GM23338 (cell line): Measurements from ENCODE around the gene KRTAP10-10. TPM values are rescaled to one million over a fixed set of nuclear protein-coding genes. Genes with fewer than 3 reads are reported as not detected.
"Not testable (repeated sequence)": the region's sequence is repeated elsewhere in the genome, so short reads cannot be mapped to it uniquely, and the experiment has no call there.

Experiments used
- ATAC-seq: fragments of 200-7000 bp; cut with Tn5 transposase; 3 replicates; pipeline ENCODE4 v1.9.1; 2020
- DNase-seq: peaks from one replicate; pipeline ENCODE4 v3.0.0-alpha.2; 2015; ENCODE audit warnings: low spot score
- H2AFZ ChIP-seq: fragments of 200-600 bp; sonication (generic); 2 replicates; pipeline ENCODE4 v1.8.0; 2016; ENCODE audit warnings: antibody characterized with exemption, mild to moderate bottlenecking, moderate library complexity
- H3F3A ChIP-seq: fragments of 200-600 bp; sonication (generic); replicated peaks from 2 replicates; pipeline ENCODE4 v1.8.0; 2017; ENCODE audit warnings: antibody characterized with exemption, mixed run types, low read depth
- H3K27ac ChIP-seq: fragments of 200-600 bp; sonication (generic); 2 replicates; pipeline ENCODE4 v1.6.1; 2016; ENCODE audit warnings: low read depth
- H3K27me3 ChIP-seq: fragments of 200-600 bp; sonication (generic); 2 replicates; pipeline ENCODE4 v1.8.0; 2016; ENCODE audit warnings: mild to moderate bottlenecking, mixed run types, moderate library complexity; ENCODE audit not compliant: insufficient read depth
- H3K36me3 ChIP-seq: fragments of 200-600 bp; sonication (generic); 2 replicates; pipeline ENCODE4 v1.8.0; 2016; ENCODE audit warnings: mild to moderate bottlenecking; ENCODE audit not compliant: insufficient read depth
- H3K4me1 ChIP-seq: fragments of 200-600 bp; sonication (generic); 2 replicates; pipeline ENCODE4 v1.8.0; 2016; ENCODE audit warnings: mild to moderate bottlenecking, moderate library complexity; ENCODE audit not compliant: insufficient read depth
- H3K4me2 ChIP-seq: fragments of 200-600 bp; sonication (generic); 2 replicates; pipeline ENCODE4 v1.7.1; 2017; ENCODE audit warnings: mixed run types
- H3K4me3 ChIP-seq: fragments of 200-600 bp; sonication (generic); 2 replicates; pipeline ENCODE4 v1.6.1; 2016; ENCODE audit warnings: mixed run types
- H3K79me2 ChIP-seq: fragments of 200-600 bp; sonication (generic); replicated peaks from 2 replicates; pipeline ENCODE4 v1.8.0; 2017; ENCODE audit warnings: mild to moderate bottlenecking; ENCODE audit not compliant: insufficient read depth
- H3K9me2 ChIP-seq: fragments of 200-600 bp; sonication (generic); 2 replicates; pipeline ENCODE4 v1.8.0; 2017; ENCODE audit not compliant: insufficient read depth
- H4K20me1 ChIP-seq: fragments of 200-600 bp; sonication (generic); replicated peaks from 2 replicates; pipeline ENCODE4 v1.8.0; 2017; ENCODE audit warnings: mild to moderate bottlenecking; ENCODE audit not compliant: insufficient read depth
- H3K27ac Mint-ChIP-seq: 2 replicates; pipeline ENCODE4 v1.8.0; 2020; ENCODE audit warnings: inconsistent platforms, mild to moderate bottlenecking, moderate library complexity, mixed read lengths
- H3K27me3 Mint-ChIP-seq: 3 replicates; pipeline ENCODE4 v1.8.0; 2022; ENCODE audit warnings: low read depth, mild to moderate bottlenecking, moderate library complexity, mixed read lengths, inconsistent platforms; ENCODE audit not compliant: insufficient read depth, poor library complexity
- H3K36me3 Mint-ChIP-seq: 3 replicates; pipeline ENCODE4 v1.8.0; 2021; ENCODE audit warnings: low read depth, mild to moderate bottlenecking, inconsistent platforms, moderate library complexity, mixed read lengths
- H3K4me1 Mint-ChIP-seq: 3 replicates; pipeline ENCODE4 v1.8.0; 2020; ENCODE audit warnings: mild to moderate bottlenecking, inconsistent platforms, mixed read lengths
- H3K4me3 Mint-ChIP-seq: 3 replicates; pipeline ENCODE4 v1.8.0; 2021; ENCODE audit warnings: moderate library complexity, mild to moderate bottlenecking, inconsistent platforms, mixed read lengths
- H3K9me3 Mint-ChIP-seq: 3 replicates; pipeline ENCODE4 v1.8.0; 2020; ENCODE audit warnings: moderate library complexity, mild to moderate bottlenecking, inconsistent platforms, mixed read lengths
- EZH2 ChIP-seq: fragments of 200-600 bp; sonication (generic); IDR thresholded peaks from one replicate; pipeline ENCODE4 v1.8.0; 2017; ENCODE audit warnings: antibody characterized with exemption, mild to moderate bottlenecking, low read depth; ENCODE audit not compliant: unreplicated experiment
- JUNB ChIP-seq: IDR thresholded peaks from one replicate; pipeline ENCODE4 v1.6.1; 2016; ENCODE audit warnings: antibody characterized with exemption; ENCODE audit not compliant: unreplicated experiment
- POLR2AphosphoS5 ChIP-seq: IDR thresholded peaks from 2 replicates; pipeline ENCODE4 v1.6.1; 2016; ENCODE audit warnings: antibody characterized with exemption, low read depth
- REST ChIP-seq: IDR thresholded peaks from one replicate; pipeline ENCODE4 v1.6.1; 2018; ENCODE audit warnings: antibody characterized with exemption; ENCODE audit not compliant: unreplicated experiment
- ZNF462 ChIP-seq: fragments of 250-450 bp; sonication (Bioruptor Pico); IDR thresholded peaks from 2 replicates; pipeline ENCODE4 v1.5.0; 2020; ENCODE audit warnings: mild to moderate bottlenecking, moderate library complexity
- polyA plus RNA-seq: library from polyadenylated mRNA; unstranded; fragments of >200 nt; fragmentation: Nextera tagmentation; extraction: Ambion mirVana; gene quantifications from 2 replicates; pipeline ENCODE4 v1.2.1, GENCODE V29; 2016
- total RNA-seq: library from RNA; depleted of rRNA; stranded (reverse); fragments of >200 nt; shearing (Covaris generic); gene quantifications from 2 replicates; pipeline ENCODE4 v1.2.3, GENCODE V29; 2014

The KRTAP10-10 gene
- total and polyA plus RNA-seq, 2 experiments from 2014 or later = not detected

GRCh38 chr21:44644878-44645277 is 7.7 kb downstream of the KRTAP10-10 start (continued):
- TF ChIP-seq ZNF462 (CRISPR knock-in tag) (no peak), REST (no peak), POLR2AphosphoS5 (no peak), JUNB (no peak), EZH2 (no peak)

GRCh38 chr21:44646366-44647221 is 9.4 kb downstream of the KRTAP10-10 start, which contains the start of gene KRTAP10-11:
KRTAP10-11 (plus strand) TSS chr21:44646414; CDS start chr21:44646459, 45 bp downstream.
- not testable (repeated sequence) for H3K27ac ChIP-seq, H3K4me2 ChIP-seq, H3K4me1 ChIP-seq, H3K79me2 ChIP-seq, H4K20me1 ChIP-seq, H3K4me3 ChIP-seq, H3K4me1 Mint-ChIP-seq, H3F3A ChIP-seq, H2AFZ ChIP-seq, H3K4me3 Mint-ChIP-seq, H3K27me3 Mint-ChIP-seq, H3K27ac Mint-ChIP-seq, H3K36me3 ChIP-seq, H3K27me3 ChIP-seq, DNase-seq, H3K9me2 ChIP-seq, H3K36me3 Mint-ChIP-seq
- H3K9me3 Mint-ChIP-seq = peaks cover 17% of the 10 kb centered on the region
- peak; percentile 19; the same call in 1 of the 3 replicates for ATAC-seq
